Activated CD8-positive, alpha-beta T cell treated with anti-CD3 and anti-CD28 coated beads for 36 hours (primary cell): ENCODE data around the gene OPRM1. TPM values are rescaled to one million over a fixed set of nuclear protein-coding genes. Genes with fewer than 3 reads are reported as not detected.

Source experiments
- ATAC-seq: fragments of 200-7000 bp; cut with Tn5 transposase; one replicate; pipeline ENCODE4 v1.10.0; 2021; ENCODE audit warnings: mild to moderate bottlenecking, moderate library complexity
- CTCF ChIA-PET: fragments of 350-600 bp; sonication (Branson Sonifier 250); formaldehyde crosslinking; loops from one replicate; lab custom pipeline; 2021; ENCODE audit warnings: antibody characterized with exemption; lab: Charles Lee
- POLR2A ChIA-PET: fragments of 350-600 bp; sonication (Branson Sonifier 250); formaldehyde crosslinking; loops from one replicate; lab custom pipeline; 2021; ENCODE audit warnings: antibody characterized with exemption; lab: Charles Lee
- DNase-seq: peaks from one replicate; pipeline ENCODE4 v3.0.0-alpha.2; 2020
- H3K27ac Mint-ChIP-seq: one replicate; pipeline ENCODE4 v1.8.0; 2021; ENCODE audit warnings: mild to moderate bottlenecking, mixed read lengths
- H3K27me3 Mint-ChIP-seq: one replicate; pipeline ENCODE4 v1.8.0; 2021; ENCODE audit warnings: mixed read lengths
- H3K36me3 Mint-ChIP-seq: one replicate; pipeline ENCODE4 v1.8.0; 2021; ENCODE audit warnings: low read depth, mixed read lengths
- H3K4me1 Mint-ChIP-seq: one replicate; pipeline ENCODE4 v1.8.0; 2021; ENCODE audit warnings: low read depth, mixed read lengths
- H3K4me3 Mint-ChIP-seq: one replicate; pipeline ENCODE4 v1.8.0; 2021; ENCODE audit warnings: mild to moderate bottlenecking, moderate library complexity, mixed read lengths
- H3K9me3 Mint-ChIP-seq: one replicate; pipeline ENCODE4 v1.8.0; 2021; ENCODE audit warnings: mixed read lengths
- intact Hi-C: fragments of 100-400 bp; cut with micrococcal nuclease; formaldehyde crosslinking; loops from one replicate; pipeline ENCODE4 v1.10.0; 2022
- total RNA-seq, 2 experiments: library from RNA; stranded (reverse); gene quantifications; one replicate each; pipeline ENCODE4 v1.2.3, GENCODE V29; 2021
- TF ChIP-seq, protein P1 (sequence below): fragments of 200-600 bp; IDR thresholded peaks from one replicate; pipeline ENCODE4 v1.8.0; 2022; ENCODE audit warnings: antibody characterized with exemption, mild to moderate bottlenecking

Gene OPRM1
- total RNA-seq, 2 experiments from 2014 or later = not detected

DNA sequence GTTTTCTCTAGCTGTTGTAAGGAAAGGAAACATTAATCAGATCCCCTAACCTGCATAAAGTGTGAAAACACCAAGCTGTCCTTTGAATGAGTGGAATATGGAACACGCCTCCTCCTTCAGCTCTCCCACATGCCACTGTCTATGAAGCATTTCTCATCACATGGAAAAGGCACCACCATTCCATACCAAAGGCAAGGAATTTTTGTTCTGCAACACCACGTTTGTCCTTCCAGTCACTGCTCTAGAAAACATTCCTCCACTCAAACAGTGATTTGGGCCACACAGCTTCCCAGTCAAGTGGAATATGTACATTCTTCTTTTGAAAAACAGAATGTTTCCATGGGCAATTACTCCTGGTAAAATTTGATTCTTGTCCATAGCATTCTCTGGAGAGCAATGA lies 120.1 kb downstream of the OPRM1 start:
- Mint-ChIP-seq H3K4me3 (no peak overlapping the region), H3K27me3 (no peaks in the 10 kb centered on the region), H3K27ac (peak overlapping the region; percentile 40), H3K4me1 (peaks cover 46% of the 10 kb centered on the region), H3K9me3 (no peaks in the 10 kb centered on the region), H3K36me3 (peaks cover 20% of the 10 kb centered on the region)
- intact Hi-C loops = loop anchor here (5.0 kb wide), 1 partner anchor 213 kb away; no protein-coding TSS in a partner anchor
- DNase-seq = no peak
- ChIA-PET CTCF (interaction anchor here (0.9 to 3.4 kb wide), 13 partner anchors 8 to 212 kb away, joined by 3 to 22 read pairs (median 4); no protein-coding TSS in a partner anchor), POLR2A (interaction anchor here (1.5 to 1.8 kb wide), 3 partner anchors 70 to 90 kb away, joined by 3 to 5 read pairs (median 5); no protein-coding TSS in a partner anchor)
- no peak for ATAC-seq
- TF ChIP-seq, protein P1, sequence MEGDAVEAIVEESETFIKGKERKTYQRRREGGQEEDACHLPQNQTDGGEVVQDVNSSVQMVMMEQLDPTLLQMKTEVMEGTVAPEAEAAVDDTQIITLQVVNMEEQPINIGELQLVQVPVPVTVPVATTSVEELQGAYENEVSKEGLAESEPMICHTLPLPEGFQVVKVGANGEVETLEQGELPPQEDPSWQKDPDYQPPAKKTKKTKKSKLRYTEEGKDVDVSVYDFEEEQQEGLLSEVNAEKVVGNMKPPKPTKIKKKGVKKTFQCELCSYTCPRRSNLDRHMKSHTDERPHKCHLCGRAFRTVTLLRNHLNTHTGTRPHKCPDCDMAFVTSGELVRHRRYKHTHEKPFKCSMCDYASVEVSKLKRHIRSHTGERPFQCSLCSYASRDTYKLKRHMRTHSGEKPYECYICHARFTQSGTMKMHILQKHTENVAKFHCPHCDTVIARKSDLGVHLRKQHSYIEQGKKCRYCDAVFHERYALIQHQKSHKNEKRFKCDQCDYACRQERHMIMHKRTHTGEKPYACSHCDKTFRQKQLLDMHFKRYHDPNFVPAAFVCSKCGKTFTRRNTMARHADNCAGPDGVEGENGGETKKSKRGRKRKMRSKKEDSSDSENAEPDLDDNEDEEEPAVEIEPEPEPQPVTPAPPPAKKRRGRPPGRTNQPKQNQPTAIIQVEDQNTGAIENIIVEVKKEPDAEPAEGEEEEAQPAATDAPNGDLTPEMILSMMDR = no peak

DNA sequence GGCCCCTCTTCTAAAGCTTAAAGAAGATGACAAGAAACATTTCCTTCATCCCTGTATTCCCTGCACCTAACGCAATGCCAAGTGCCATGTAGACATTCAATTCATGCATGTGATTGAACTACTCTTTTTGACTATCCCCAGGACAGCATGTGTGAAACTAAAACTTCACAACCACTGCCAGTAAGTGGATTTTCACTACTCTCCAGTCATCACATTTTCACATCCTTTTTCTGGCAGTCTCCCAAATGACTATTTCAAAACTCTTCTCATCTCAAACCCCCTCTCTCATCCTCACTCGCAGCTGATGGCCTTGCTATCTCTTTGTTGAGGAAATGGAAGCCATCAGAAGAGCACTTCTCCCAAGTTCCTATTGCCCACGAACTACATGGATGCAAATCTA lies 122.6 kb downstream of the OPRM1 start:
- DNase-seq = no peak
- Mint-ChIP-seq H3K36me3 (peaks cover 31% of the 10 kb centered on the region), H3K9me3 (peaks cover 2% of the 10 kb centered on the region), H3K27me3 (no peaks in the 10 kb centered on the region), H3K4me1 (peaks cover 44% of the 10 kb centered on the region), H3K27ac (no peak overlapping the region), H3K4me3 (no peak overlapping the region)
- TF ChIP-seq, protein P1 = no peak
- intact Hi-C loops = no loop called here
- ChIA-PET CTCF (interaction anchor here (1.9 to 3.4 kb wide), 2 partner anchors 83 to 115 kb away, joined by 4 to 22 read pairs; no protein-coding TSS in a partner anchor), POLR2A (interaction anchor here (0.9 kb wide), 1 partner anchor 25 kb away, joined by 3 read pairs; no protein-coding TSS in a partner anchor)
- peak; percentile 40 for ATAC-seq

DNA sequence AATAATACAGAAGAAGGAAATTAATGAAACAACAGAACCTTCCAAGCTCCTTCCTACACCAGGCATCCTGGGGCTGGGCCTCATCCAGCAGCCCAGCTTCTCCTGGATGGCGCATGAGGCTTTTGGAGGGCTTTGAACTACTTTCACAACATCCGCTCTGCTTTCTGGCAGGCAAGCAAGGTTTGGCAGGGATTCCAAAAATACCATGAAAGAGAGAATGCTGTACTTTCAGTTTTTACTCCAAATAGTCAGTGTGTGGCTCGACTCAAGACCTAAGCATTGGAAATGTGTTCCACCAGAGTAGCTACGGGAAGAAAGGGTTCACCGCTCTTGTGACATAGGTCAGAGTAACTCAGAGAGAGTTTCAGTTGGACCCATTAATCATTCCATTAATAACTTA lies 125.4 kb downstream of the OPRM1 start:
- Mint-ChIP-seq H3K36me3 (peaks cover 37% of the 10 kb centered on the region), H3K9me3 (peaks cover 3% of the 10 kb centered on the region), H3K4me1 (peaks cover 42% of the 10 kb centered on the region), H3K4me3 (no peak overlapping the region), H3K27me3 (no peaks in the 10 kb centered on the region), H3K27ac (peak overlapping the region; percentile 33)
- ATAC-seq = no peak
- TF ChIP-seq, protein P1 = no peak
- ChIA-PET POLR2A (interaction anchor here (0.8 to 1.1 kb wide), 3 partner anchors 68 to 113 kb away, joined by 3 read pairs; no protein-coding TSS in a partner anchor), CTCF (interaction anchor here (0.6 to 5.3 kb wide), 7 partner anchors 8 to 117 kb away, joined by 3 to 36 read pairs (median 3); no protein-coding TSS in a partner anchor)
- intact Hi-C loops = no loop called here
- DNase-seq = no peak

DNA sequence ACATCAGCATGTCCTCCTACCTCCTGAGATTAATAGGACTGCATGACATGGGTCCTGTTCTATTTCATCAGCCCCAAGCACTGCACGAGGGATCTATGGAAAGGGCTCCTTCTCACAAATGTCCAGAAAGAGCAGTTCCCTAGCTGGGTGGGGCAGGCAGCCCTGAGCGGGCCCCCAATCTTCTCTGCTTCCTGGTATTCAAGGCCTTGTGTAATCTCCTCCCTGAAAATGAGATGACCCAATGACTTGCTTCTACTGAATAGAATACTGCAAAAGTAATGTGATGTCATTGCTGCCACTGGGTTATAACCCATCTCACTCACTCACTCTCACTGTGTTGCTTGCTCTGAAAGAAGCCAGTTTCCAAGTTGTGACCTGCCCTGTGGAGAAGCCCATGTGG lies 126.4 kb downstream of the OPRM1 start:
- Mint-ChIP-seq H3K27me3 (no peaks in the 10 kb centered on the region), H3K4me3 (no peak overlapping the region), H3K36me3 (peaks cover 40% of the 10 kb centered on the region), H3K4me1 (peaks cover 53% of the 10 kb centered on the region), H3K27ac (peak overlapping the region; percentile 40), H3K9me3 (peaks cover 6% of the 10 kb centered on the region)
- ChIA-PET CTCF (interaction anchor here (1.2 to 5.3 kb wide), 6 partner anchors 9 to 116 kb away, joined by 3 to 36 read pairs (median 5); no protein-coding TSS in a partner anchor), POLR2A (interaction anchor here (0.8 to 1.1 kb wide), 2 partner anchors 67 to 104 kb away, joined by 3 read pairs; no protein-coding TSS in a partner anchor)
- TF ChIP-seq, protein P1 = no peak
- DNase-seq = no peak
- intact Hi-C loops = no loop called here
- peak; percentile 32 for ATAC-seq

DNA sequence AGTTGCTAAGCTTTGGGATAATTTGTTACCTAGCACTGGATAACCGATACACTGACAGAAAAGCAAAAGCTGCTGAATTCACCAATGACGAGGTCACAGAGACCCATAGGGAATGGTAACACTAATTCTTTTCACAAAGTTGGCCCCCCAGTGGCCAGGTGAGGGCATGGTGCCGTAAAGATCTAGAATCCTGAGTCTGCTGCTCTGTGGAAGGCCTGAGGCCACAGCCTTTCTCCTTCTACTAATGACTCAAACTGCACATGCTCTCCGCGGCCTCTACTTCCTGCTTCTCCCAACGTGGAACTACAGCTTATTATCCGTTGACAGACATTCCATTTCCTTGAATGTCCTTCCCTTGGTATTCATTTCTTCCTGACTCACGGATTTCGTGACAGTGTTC lies 127.1 kb downstream of the OPRM1 start:
- ChIA-PET CTCF (interaction anchor here (1.2 to 5.3 kb wide), 4 partner anchors 90 to 132 kb away, joined by 3 to 36 read pairs (median 4); no protein-coding TSS in a partner anchor), POLR2A (no interaction called here)
- intact Hi-C loops = no loop called here
- no peaks in the 10 kb centered on the region for H3K27me3 Mint-ChIP-seq
- H3K4me1 Mint-ChIP-seq = peaks cover 51% of the 10 kb centered on the region
- TF ChIP-seq, protein P1 = no peak
- no peak overlapping the region for H3K27ac Mint-ChIP-seq
- no peak for ATAC-seq
- DNase-seq = no peak
- H3K4me3 Mint-ChIP-seq = no peak overlapping the region
- H3K36me3 Mint-ChIP-seq = peaks cover 41% of the 10 kb centered on the region
- H3K9me3 Mint-ChIP-seq = peaks cover 6% of the 10 kb centered on the region
